Activated CD4-positive, alpha-beta T cell treated with anti-CD3 and anti-CD28 coated beads, Interleukin-2, amount 10 ng/mL, durations not matched to agents 7 days and 5 days (primary cell): ENCODE results near the gene NFATC2IP. TPM values are rescaled to one million over a fixed set of nuclear protein-coding genes. Genes with fewer than 3 reads are reported as not detected.

ENCODE experiments used
- CTCF ChIA-PET: fragments of 350-600 bp; sonication (Branson Sonifier 250); formaldehyde crosslinking; loops from one replicate; lab custom pipeline; 2021; ENCODE audit warnings: antibody characterized with exemption; lab: Charles Lee
- POLR2A ChIA-PET: fragments of 350-600 bp; sonication (Branson Sonifier 250); formaldehyde crosslinking; loops from one replicate; lab custom pipeline; 2021; ENCODE audit warnings: antibody characterized with exemption; lab: Charles Lee
- DNase-seq: peaks from one replicate; pipeline ENCODE4 v3.0.0-alpha.2; 2020
- H3K27ac Mint-ChIP-seq: one replicate; pipeline ENCODE4 v1.8.0; 2021; ENCODE audit warnings: mild to moderate bottlenecking, moderate library complexity, mixed read lengths
- H3K27me3 Mint-ChIP-seq: one replicate; pipeline ENCODE4 v1.8.0; 2021; ENCODE audit warnings: mixed read lengths
- H3K36me3 Mint-ChIP-seq: one replicate; pipeline ENCODE4 v1.8.0; 2021; ENCODE audit warnings: low read depth, mixed read lengths
- H3K4me1 Mint-ChIP-seq: one replicate; pipeline ENCODE4 v1.8.0; 2021; ENCODE audit warnings: mixed read lengths
- H3K4me3 Mint-ChIP-seq: one replicate; pipeline ENCODE4 v1.8.0; 2021; ENCODE audit warnings: mild to moderate bottlenecking, moderate library complexity, mixed read lengths
- H3K9me3 Mint-ChIP-seq: one replicate; pipeline ENCODE4 v1.8.0; 2021; ENCODE audit warnings: mixed read lengths
- total RNA-seq, 2 experiments: library from RNA; stranded (reverse); gene quantifications; one replicate each; pipeline ENCODE4 v1.2.3, GENCODE V29; 2021

Gene NFATC2IP
- total RNA-seq, 2 experiments from 2014 or later: 114 to 130 TPM

GRCh38 chr16:29011851-29012250 is 61.1 kb downstream of the NFATC2IP start:
- no peak for DNase-seq
- H3K9me3 Mint-ChIP-seq: peaks cover 2% of the 10 kb centered on the region
- H3K4me3 Mint-ChIP-seq: no peak overlapping the region
- CTCF ChIA-PET: interaction anchor here (1.6 kb wide), 1 partner anchor 9 kb away, joined by 5 read pairs; no protein-coding TSS in a partner anchor
- POLR2A ChIA-PET: no interaction called here
- H3K4me1 Mint-ChIP-seq: peaks cover 63% of the 10 kb centered on the region
- peaks cover 6% of the 10 kb centered on the region for H3K36me3 Mint-ChIP-seq
- H3K27ac Mint-ChIP-seq: peak overlapping the region; percentile 96
- H3K27me3 Mint-ChIP-seq: no peaks in the 10 kb centered on the region

GRCh38 chr16:29012913-29013553 is 62.3 kb downstream of the NFATC2IP start:
- H3K36me3 Mint-ChIP-seq: peaks cover 6% of the 10 kb centered on the region
- H3K4me3 Mint-ChIP-seq: no peak overlapping the region
- ChIA-PET POLR2A (no interaction called here), CTCF (interaction anchor here (1.2 kb wide), 1 partner anchor 39 kb away, joined by 3 read pairs; no protein-coding TSS in a partner anchor)
- H3K27ac Mint-ChIP-seq: peak overlapping the region; percentile 96
- H3K27me3 Mint-ChIP-seq: no peaks in the 10 kb centered on the region
- peak; percentile 53 for DNase-seq
- H3K4me1 Mint-ChIP-seq: peaks cover 57% of the 10 kb centered on the region
- no peaks in the 10 kb centered on the region for H3K9me3 Mint-ChIP-seq

GRCh38 chr16:29014561-29015069 is 63.9 kb downstream of the NFATC2IP start:
- no peak overlapping the region for H3K4me3 Mint-ChIP-seq
- peak overlapping the region; percentile 43 for H3K27ac Mint-ChIP-seq
- CTCF ChIA-PET: interaction anchor here (1.0 kb wide), 1 partner anchor 14 kb away, joined by 4 read pairs; no protein-coding TSS in a partner anchor
- H3K9me3 Mint-ChIP-seq: no peaks in the 10 kb centered on the region
- no peaks in the 10 kb centered on the region for H3K27me3 Mint-ChIP-seq
- H3K36me3 Mint-ChIP-seq: peaks cover 3% of the 10 kb centered on the region
- peaks cover 41% of the 10 kb centered on the region for H3K4me1 Mint-ChIP-seq
- DNase-seq: no peak
- POLR2A ChIA-PET: no interaction called here

Other genes starting within 250 kb of the NFATC2IP start
- gene EIF3C, start 239.5 kb upstream of the NFATC2IP start, total RNA-seq: 100 to 1,000 TPM; 430 to 457 TPM
- 1 to 10 TPM; 2.5 to 2.6 TPM for gene NPIPB9, start 199.2 kb upstream of the NFATC2IP start, total RNA-seq
- 100 to 1,000 TPM; 257 to 265 TPM for gene ATXN2L, start 127.9 kb upstream of the NFATC2IP start, total RNA-seq
- gene TUFM, start 104.6 kb upstream of the NFATC2IP start, total RNA-seq: 100 to 1,000 TPM; 105 to 125 TPM
- gene SH2B1, start 87.1 kb upstream of the NFATC2IP start, total RNA-seq: 10 to 100 TPM; 62.6 to 66.6 TPM
- 1 to 10 TPM; 1.3 to 2.7 TPM for gene ATP2A1, start 72.4 kb upstream of the NFATC2IP start, total RNA-seq
- gene RABEP2, start 25.7 kb upstream of the NFATC2IP start, total RNA-seq: 10 to 100 TPM; 16.8 to 21.1 TPM
- under 1 TPM in 1 of 2 experiments, not detected in 1; 0.12 TPM for gene CD19, start 19.0 kb upstream of the NFATC2IP start, total RNA-seq
- gene SPNS1, start 23.8 kb downstream of the NFATC2IP start, total RNA-seq: 10 to 100 TPM; 24.8 to 26.1 TPM
- gene LAT, start 34.1 kb downstream of the NFATC2IP start, total RNA-seq: 100 to 1,000 TPM; 365 to 379 TPM